ENCODE results near the gene HOXB1. TPM values are rescaled to one million over a fixed set of nuclear protein-coding genes. Genes with fewer than 3 reads are reported as not detected.

Gene HOXB1
- total and polyA plus RNA-seq, 2 of the 8 experiments (the other 6 are each of a cell fraction or from before 2014, with no cell fraction given): not detected

DNA sequence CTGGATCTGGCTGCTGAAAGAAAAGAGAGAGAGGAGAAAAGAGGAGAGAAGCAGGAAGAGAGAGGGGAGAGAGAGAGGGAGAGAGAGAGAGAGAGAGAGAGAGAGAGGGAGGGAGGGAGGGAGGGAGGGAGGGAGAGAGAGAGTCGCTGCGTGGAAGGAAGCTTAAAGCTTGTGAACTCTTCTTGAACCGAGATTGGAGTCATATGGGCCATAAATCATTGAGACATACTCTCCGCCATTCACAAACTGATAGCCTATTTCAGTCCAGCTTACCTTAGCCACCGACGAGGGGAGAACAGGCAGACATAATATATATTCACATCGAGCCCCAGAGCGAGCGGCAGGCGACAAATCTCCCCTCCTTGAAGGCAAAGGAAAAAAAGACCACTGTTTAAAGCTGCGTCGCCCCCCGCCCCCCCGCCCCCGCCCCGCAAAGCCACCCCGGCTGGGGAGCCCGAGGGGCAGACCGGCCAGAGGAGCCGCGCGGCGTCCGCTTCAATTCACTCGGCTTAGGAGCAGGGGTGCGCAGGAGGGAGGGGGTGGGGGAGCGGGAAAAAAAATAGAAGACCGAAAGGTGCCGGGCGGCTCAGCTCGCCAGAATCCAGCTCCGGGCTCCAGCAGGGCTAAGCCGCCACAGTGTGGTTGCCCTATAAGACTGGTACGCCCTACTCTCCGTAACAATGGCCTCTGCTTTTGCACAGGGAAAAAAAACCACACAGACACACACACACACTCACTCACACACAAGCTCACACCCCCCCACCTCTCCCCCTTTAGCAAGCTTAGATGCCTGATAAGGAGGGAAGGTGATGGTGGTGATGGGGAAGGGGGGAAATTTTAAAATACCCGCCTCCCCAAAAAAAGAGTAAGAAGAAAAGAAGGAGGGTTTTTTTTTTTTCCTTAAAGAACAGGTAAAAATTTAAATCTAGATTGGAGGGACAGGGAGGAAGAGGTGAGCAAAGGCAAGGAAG is 24.7 kb upstream of the HOXB1 start:
- FAIRE-seq: no peak
- Histone ChIP-seq H2BK20ac (ENCODE audit: low read length) (no peak overlapping the region), H3K4me3 (ENCODE audit: extremely low read depth in 1 of 4, insufficient read depth in 2 of 4, low read depth in 3 of 4, low read length in 4 of 4) (no peak overlapping the region), H3K27me3 (replicated peaks in 1 of 4; ENCODE audit: control insufficient read depth in 3 of 4, extremely low read depth in 1 of 4, insufficient read depth in 3 of 4, low read length in 3 of 4) (peaks cover 98 to 100% (median 99%) of the 10 kb centered on the region in 4 experiments), H3K56ac (replicated peaks; ENCODE audit: insufficient read length, low read depth, low read length) (no peak overlapping the region), H3K4me2 (ENCODE audit: insufficient read depth in 1 of 2, low read depth in 2 of 2, low read length in 2 of 2) (peak overlapping the region in 1 of 2 experiments; percentile 44; a peak in 1 of 4 replicates), H4K20me1 (replicated peaks in 1 of 2; ENCODE audit: control insufficient read depth in 1 of 2, insufficient read depth in 2 of 2, low read length in 2 of 2) (peaks cover 22 to 36% of the 10 kb centered on the region in 2 experiments), H2BK120ac (replicated peaks; ENCODE audit: low read depth, low read length) (no peak overlapping the region), H3K79me2 (ENCODE audit: control insufficient read depth in 1 of 2, insufficient read depth in 2 of 2, low read length in 2 of 2) (no peaks in the 10 kb centered on the region), H3K27ac (ENCODE audit: low read depth, low read length) (no peak overlapping the region), H3K4me1 (replicated peaks in 1 of 4; ENCODE audit: control insufficient read depth in 3 of 4, insufficient read depth in 4 of 4, low read length in 3 of 4) (peaks cover 0 to 11% (median 9%) of the 10 kb centered on the region in 4 experiments; a peak in 5 of 7 replicates), H3K9ac (replicated peaks in 1 of 4; ENCODE audit: extremely low read depth in 1 of 4, low read depth in 3 of 4, low read length in 3 of 4) (no peak overlapping the region), H2AK5ac (ENCODE audit: low read depth, low read length) (no peak overlapping the region), H4K5ac (ENCODE audit: insufficient read length, low read depth, low read length) (no peak overlapping the region), H4K91ac (replicated peaks; ENCODE audit: insufficient read length, low read length) (no peak overlapping the region), H3K18ac (ENCODE audit: extremely low read depth, low read length) (no peak overlapping the region), H3K9me3 (ENCODE audit: insufficient read depth in 2 of 2, low read depth in 1 of 2, low read length in 1 of 2) (no peaks in the 10 kb centered on the region), H2BK12ac (ENCODE audit: low read depth, low read length) (no peak overlapping the region), H3K4ac (replicated peaks; ENCODE audit: insufficient read length, low read depth, low read length) (no peak overlapping the region), H4K8ac (ENCODE audit: extremely low read depth, insufficient read depth, low read length) (no peak overlapping the region; the same call in 1 of the 2 replicates), H2BK15ac (ENCODE audit: low read length) (no peak overlapping the region), H3K79me1 (ENCODE audit: low read depth, low read length) (no peaks in the 10 kb centered on the region), H3K14ac (ENCODE audit: insufficient read length) (no peak overlapping the region), H3K23ac (ENCODE audit: insufficient read length) (no peak overlapping the region), H3K23me2 (ENCODE audit: low read depth, low read length) (no peaks in the 10 kb centered on the region; the same call in 1 of the 2 replicates), H3K36me3 (ENCODE audit: control insufficient read depth in 2 of 4, insufficient read depth in 4 of 4, low read length in 3 of 4) (peaks cover 0 to 3% (median 0%) of the 10 kb centered on the region in 4 experiments; a peak in 1 of 8 replicates), H2AFZ (ENCODE audit: low read length) (no peak overlapping the region), H2BK5ac (ENCODE audit: low read depth, low read length) (no peak overlapping the region)
- DNase-seq (ENCODE audit: low read depth in 1 of 2, low spot score in 2 of 2): no peak
- ChIA-PET CTCF (ENCODE audit: partially characterized antibody) (interaction anchor here (0.9 to 4.0 kb wide), 14 partner anchors 9 to 247 kb away, joined by 3 to 18 read pairs (median 4); partner anchors contain the start of gene HOXB5), POLR2A (ENCODE audit: partially characterized antibody) (interaction anchor here (1.1 to 1.7 kb wide), 3 partner anchors 9 to 14 kb away, joined by 3 to 8 read pairs (median 3); no protein-coding TSS in a partner anchor)
- 7% methylated on average over 11 of the region's 36 CpGs; no CpG with 5 or more reads in 1 of the 2 experiments for WGBS, 2 experiments (ENCODE audit: extremely low coverage in 1 of 2, insufficient coverage in 1 of 2, insufficient read length in 1 of 2, insufficient replicate concordance in 2 of 2, low coverage in 1 of 2, low lambda C conversion rate in 2 of 2, missing lambda C conversion rate in 1 of 2)
- 0 out of 2 replicates have a peak, but pooled peaks have one; percentile 18 for TF ChIP-seq CBX8 (IDR thresholded peaks at IDR 0.05; ENCODE audit: borderline replicate concordance, low read depth, low read length)
- no peak for TF ChIP-seq EZH2 (IDR thresholded peaks at IDR 0.05; ENCODE audit: low read depth, low read length, severe bottlenecking)
- peak; percentile 49; the same call in 1 of the 2 replicates for TF ChIP-seq SUZ12 (IDR thresholded peaks at IDR 0.05; ENCODE audit: low read length)
- TF ChIP-seq YY1 (IDR thresholded peaks at IDR 0.05; ENCODE audit: low read depth, low read length): peak; percentile 31; the same call in 1 of the 2 replicates
- TF ChIP-seq SRF (IDR thresholded peaks at IDR 0.05; ENCODE audit: low read depth, low read length): no peak
- TF ChIP-seq RNF2 (IDR thresholded peaks at IDR 0.05; ENCODE audit: borderline replicate concordance, low read depth, low read length, missing control alignments, poor library complexity, severe bottlenecking): peak; percentile 85
- 0 out of 2 replicates have a peak, but pooled peaks have one; percentile 17 for TF ChIP-seq EGR1 (IDR thresholded peaks at IDR 0.05; ENCODE audit: borderline replicate concordance, low read depth, low read length)
